Activated T-cell treated with anti-CD3 and anti-CD28 coated beads, Interleukin-2, amount 50 U/mL, for 24 hours (primary cell): ENCODE measurements around the gene SPRED1.
A peak's percentile ranks its signal among the peaks of the same experiment; 100 is the strongest.

Source experiments
- DNase-seq: peaks from one replicate; pipeline ENCODE4 v3.0.0-alpha.2; 2020
- H3K27ac Mint-ChIP-seq: 2 replicates; pipeline ENCODE4 v1.8.0; 2020; ENCODE audit warnings: mild to moderate bottlenecking, mixed read lengths
- H3K27me3 Mint-ChIP-seq: 2 replicates; pipeline ENCODE4 v1.8.0; 2020; ENCODE audit warnings: mixed read lengths
- H3K36me3 Mint-ChIP-seq: 2 replicates; pipeline ENCODE4 v1.8.0; 2020; ENCODE audit warnings: low read depth, mixed read lengths
- H3K4me1 Mint-ChIP-seq: 2 replicates; pipeline ENCODE4 v1.8.0; 2020; ENCODE audit warnings: low read depth, mixed read lengths
- H3K4me3 Mint-ChIP-seq: 2 replicates; pipeline ENCODE4 v1.8.0; 2020; ENCODE audit warnings: mild to moderate bottlenecking, moderate library complexity, mixed read lengths
- H3K9me3 Mint-ChIP-seq: 2 replicates; pipeline ENCODE4 v1.8.0; 2020; ENCODE audit warnings: mixed read lengths

The SPRED1 gene

GRCh38 chr15:38376081-38376480 is 123.4 kb downstream of the SPRED1 start:
- Mint-ChIP-seq H3K27me3 (peaks cover 46% of the 10 kb centered on the region), H3K27ac (no peak overlapping the region), H3K4me1 (no peaks in the 10 kb centered on the region), H3K9me3 (no peaks in the 10 kb centered on the region), H3K36me3 (no peaks in the 10 kb centered on the region), H3K4me3 (no peak overlapping the region)
- DNase-seq, result no peak

- no peak overlapping the region for H3K27ac Mint-ChIP-seq
- H3K36me3 Mint-ChIP-seq, result no peaks in the 10 kb centered on the region
- DNase-seq, result no peak
- no peaks in the 10 kb centered on the region for H3K4me1 Mint-ChIP-seq
- peaks cover 53% of the 10 kb centered on the region for H3K27me3 Mint-ChIP-seq
- H3K9me3 Mint-ChIP-seq, result no peaks in the 10 kb centered on the region
- H3K4me3 Mint-ChIP-seq, result no peak overlapping the region
Measured at GRCh38 chr15:38377636-38378035, 125.0 kb downstream of the SPRED1 start.

GRCh38 chr15:38378161-38378560 is 125.5 kb downstream of the SPRED1 start:
- Mint-ChIP-seq H3K36me3 (no peaks in the 10 kb centered on the region), H3K27me3 (peaks cover 50% of the 10 kb centered on the region), H3K9me3 (no peaks in the 10 kb centered on the region), H3K4me3 (no peak overlapping the region), H3K27ac (no peak overlapping the region), H3K4me1 (no peaks in the 10 kb centered on the region)
- DNase-seq, result no peak

GRCh38 chr15:38389924-38390542 is 137.4 kb downstream of the SPRED1 start:
- Mint-ChIP-seq H3K27me3 (peaks cover 20% of the 10 kb centered on the region), H3K4me1 (no peaks in the 10 kb centered on the region), H3K4me3 (no peak overlapping the region), H3K27ac (no peak overlapping the region), H3K36me3 (no peaks in the 10 kb centered on the region), H3K9me3 (no peaks in the 10 kb centered on the region)
- peak; percentile 59 for DNase-seq

GRCh38 chr15:38391191-38391590 is 138.6 kb downstream of the SPRED1 start:
- Mint-ChIP-seq H3K4me3 (no peak overlapping the region), H3K4me1 (no peaks in the 10 kb centered on the region), H3K9me3 (no peaks in the 10 kb centered on the region), H3K36me3 (no peaks in the 10 kb centered on the region), H3K27ac (no peak overlapping the region), H3K27me3 (peaks cover 19% of the 10 kb centered on the region)
- DNase-seq, result no peak

GRCh38 chr15:38398134-38398533 is 145.5 kb downstream of the SPRED1 start:
- Mint-ChIP-seq H3K27ac (no peak overlapping the region), H3K27me3 (peaks cover 46% of the 10 kb centered on the region), H3K9me3 (no peaks in the 10 kb centered on the region), H3K4me1 (no peaks in the 10 kb centered on the region), H3K4me3 (no peak overlapping the region), H3K36me3 (no peaks in the 10 kb centered on the region)
- DNase-seq, result no peak

- Mint-ChIP-seq H3K27ac (no peak overlapping the region), H3K4me1 (no peaks in the 10 kb centered on the region), H3K27me3 (peaks cover 54% of the 10 kb centered on the region), H3K4me3 (no peak overlapping the region), H3K36me3 (no peaks in the 10 kb centered on the region), H3K9me3 (no peaks in the 10 kb centered on the region)
- no peak for DNase-seq
Measured at GRCh38 chr15:38401106-38401505, 148.5 kb downstream of the SPRED1 start.

- no peak for DNase-seq
Measured at GRCh38 chr15:38401701-38402100, 149.1 kb downstream of the SPRED1 start.

GRCh38 chr15:38406436-38406835 is 153.8 kb downstream of the SPRED1 start:
- Mint-ChIP-seq H3K27ac (no peak overlapping the region), H3K36me3 (no peaks in the 10 kb centered on the region), H3K4me3 (no peak overlapping the region), H3K27me3 (peaks cover 19% of the 10 kb centered on the region), H3K9me3 (no peaks in the 10 kb centered on the region), H3K4me1 (peaks cover 3% of the 10 kb centered on the region)
- no peak for DNase-seq

More at GRCh38 chr15:38401701-38402100, 149.1 kb downstream of the SPRED1 start:
- Mint-ChIP-seq H3K27me3 (peaks cover 49% of the 10 kb centered on the region), H3K4me3 (no peak overlapping the region), H3K36me3 (no peaks in the 10 kb centered on the region), H3K27ac (no peak overlapping the region), H3K4me1 (peaks cover 3% of the 10 kb centered on the region), H3K9me3 (no peaks in the 10 kb centered on the region)
